HG02870 (cell line): ENCODE results near the gene EWSR1.
"Not testable (repeated sequence)": the region's sequence is repeated elsewhere in the genome, so short reads cannot be mapped to it uniquely, and the experiment has no call there.

Experiments
- ATAC-seq: cut with Tn5 transposase; IDR thresholded peaks from one replicate; pipeline ENCODE4 v1.9.1; 2021; ENCODE audit warnings: mild to moderate bottlenecking, moderate library complexity; ENCODE audit not compliant: unreplicated experiment

Gene EWSR1

DNA sequence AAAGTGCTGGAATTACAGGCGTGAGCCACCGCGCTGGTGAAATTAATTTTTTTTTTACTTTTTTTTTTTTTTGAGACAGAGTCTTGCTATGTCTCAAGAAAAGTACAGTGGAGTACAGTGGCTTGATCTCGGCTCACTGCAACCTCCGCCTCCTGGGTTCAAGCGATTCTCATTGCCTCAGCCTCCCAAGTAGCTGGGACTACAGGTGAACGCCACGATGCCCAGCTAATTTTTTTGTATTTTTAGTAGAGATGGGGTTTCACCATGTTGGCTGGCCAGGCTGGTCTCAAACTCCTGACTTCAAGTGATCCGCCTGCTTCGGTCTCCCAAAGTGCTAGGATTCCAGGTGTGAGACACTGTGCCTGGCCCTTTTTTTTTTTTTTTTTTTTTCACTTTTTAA, 20.2 kb upstream of the EWSR1 start:
- ATAC-seq = not testable (repeated sequence)

GRCh38 chr22:29251265-29251664, 16.8 kb upstream of the EWSR1 start:
- no peak for ATAC-seq

DNA sequence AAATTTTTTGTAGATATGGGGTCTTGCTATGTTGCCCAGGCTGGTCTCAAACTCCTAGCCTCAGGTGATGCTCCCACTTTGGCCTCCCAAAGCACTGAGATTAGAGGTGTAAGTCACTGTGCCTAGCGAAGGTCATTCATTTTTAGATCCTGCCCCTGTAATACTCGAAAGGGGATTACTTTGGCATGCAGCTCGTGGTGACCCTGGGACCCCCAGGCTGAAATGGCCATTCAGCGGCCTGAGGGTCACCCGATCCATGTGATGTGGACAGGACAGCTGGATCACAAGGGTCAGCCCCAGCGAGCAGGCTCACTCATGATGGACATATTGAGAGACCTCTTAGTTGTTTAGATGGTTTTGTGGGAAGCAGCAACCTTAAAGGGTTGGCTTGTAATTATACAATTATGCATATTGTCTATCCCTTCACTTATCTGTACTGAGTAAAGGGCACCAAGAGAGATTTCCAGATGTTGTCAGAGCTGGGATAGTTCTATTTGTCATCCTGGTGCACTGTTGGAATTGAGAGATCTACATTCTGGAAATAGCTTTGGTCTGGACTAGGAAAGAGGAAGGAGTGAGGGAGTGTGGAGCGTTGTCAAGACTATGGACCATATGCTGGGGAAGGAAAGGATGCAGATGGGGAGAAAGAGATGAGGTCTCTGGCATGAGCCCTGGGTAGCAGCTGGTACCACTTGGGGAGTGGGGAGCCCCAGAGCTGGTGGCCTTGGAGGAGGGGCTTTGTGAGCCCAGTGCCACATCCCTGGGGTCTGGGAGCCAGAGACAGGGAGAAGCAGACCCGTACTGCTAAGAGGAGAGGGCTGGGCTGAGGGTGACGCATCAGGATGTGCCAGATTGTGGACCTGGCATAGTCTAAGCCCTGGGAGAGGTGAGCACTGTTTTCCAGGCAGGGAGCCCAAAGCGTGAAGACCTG, 15.8 kb upstream of the EWSR1 start:
- no peak for ATAC-seq

DNA sequence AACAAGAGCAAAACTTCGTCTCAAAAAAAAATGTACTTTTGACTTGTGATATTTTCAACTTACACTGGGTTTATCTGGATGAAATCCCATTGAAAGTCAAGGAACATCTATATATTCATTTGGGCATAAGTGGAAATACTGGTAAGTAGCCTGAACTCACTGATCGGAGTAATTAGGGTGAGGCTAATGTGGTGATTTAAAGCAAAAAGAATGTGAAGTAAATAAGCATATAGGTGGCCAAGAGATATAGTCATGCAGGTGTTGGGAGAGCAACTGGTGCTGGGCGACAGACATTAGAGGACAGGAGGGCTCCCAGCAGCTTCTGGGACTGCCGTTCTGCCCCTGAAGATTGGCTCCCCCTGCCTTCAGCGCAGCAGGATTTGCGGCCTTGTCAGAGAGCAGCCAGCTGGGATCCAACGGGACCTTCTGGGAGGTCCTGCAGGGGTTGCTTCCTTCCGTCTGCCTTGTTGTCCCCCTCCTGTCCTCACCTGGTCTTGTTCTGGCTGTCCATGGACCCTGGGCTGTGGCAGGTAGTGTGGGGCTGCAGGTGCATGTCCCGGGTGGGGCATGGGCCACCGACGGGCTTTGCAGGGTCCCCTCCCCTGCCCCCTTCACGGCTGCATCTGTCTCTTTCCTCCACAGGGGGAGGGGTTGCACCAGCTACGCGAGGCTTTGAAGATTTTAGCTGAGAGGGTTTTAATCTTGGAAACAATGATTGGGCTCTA, 14.3 kb upstream of the EWSR1 start:
- no peak for ATAC-seq

DNA sequence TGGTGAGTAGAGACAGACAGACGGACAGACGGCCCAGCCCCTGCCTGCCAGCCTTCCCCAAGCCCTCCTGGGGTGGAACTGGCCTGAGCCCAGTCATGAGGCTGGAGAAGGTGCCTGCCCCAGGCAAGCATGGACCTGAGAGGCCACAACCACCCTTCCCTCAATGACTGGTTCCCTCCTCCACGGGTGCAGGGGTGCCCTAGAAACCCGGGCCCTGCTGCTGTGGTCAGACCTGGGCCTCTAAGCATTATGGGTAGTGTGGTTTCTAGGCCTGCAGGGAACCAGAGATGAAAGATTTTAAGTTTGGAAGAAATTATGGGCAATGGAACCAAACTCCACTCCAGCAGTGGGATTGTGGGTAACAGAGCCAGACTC, 13.8 kb upstream of the EWSR1 start:
- ATAC-seq = no peak

GRCh38 chr22:29255064-29255621, 12.9 kb upstream of the EWSR1 start:
- ATAC-seq = no peak

DNA sequence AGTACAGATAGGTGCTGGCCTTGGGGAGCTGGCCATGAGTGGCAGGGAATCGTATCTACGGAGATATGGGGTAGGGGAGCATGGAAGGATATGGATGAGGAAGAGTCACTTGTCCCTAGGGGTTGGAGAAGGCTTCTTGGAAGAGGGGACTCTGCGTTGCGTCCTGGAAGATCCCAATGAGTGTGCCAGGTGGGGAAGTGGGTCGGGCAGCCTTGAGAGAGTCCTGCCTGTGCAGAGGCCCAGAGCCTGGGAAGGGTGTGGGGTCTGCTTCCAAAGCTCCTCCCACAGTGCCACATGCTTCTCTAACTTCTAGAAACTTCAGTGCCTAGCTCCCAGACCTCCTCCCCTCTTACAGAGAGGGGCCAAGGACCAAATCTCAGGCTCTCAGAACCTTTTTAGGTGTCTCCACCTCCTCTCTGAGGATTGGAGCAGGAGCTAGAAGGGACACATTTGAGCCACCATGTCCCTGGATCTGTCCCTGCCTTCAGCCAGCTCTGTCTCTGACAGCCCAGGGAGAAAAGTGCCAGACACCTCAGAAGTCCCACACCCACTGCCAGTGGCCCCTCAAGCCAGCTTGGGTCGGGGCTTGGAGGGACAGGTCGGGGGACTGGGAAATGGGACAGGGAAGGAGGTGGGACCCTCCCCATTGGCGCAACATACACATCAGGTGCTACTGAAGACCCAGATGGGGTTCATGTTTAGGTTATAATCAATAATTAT, 11.3 kb upstream of the EWSR1 start:
- no peak for ATAC-seq

GRCh38 chr22:29257751-29258181, 10.3 kb upstream of the EWSR1 start:
- no peak for ATAC-seq

- no peak for ATAC-seq
These were observed 9.4 kb upstream of the EWSR1 start for GRCh38 chr22:29258407-29259252.

GRCh38 chr22:29259253-29259899, 8.7 kb upstream of the EWSR1 start:
- no peak for ATAC-seq

- ATAC-seq = no peak
These were observed 8.0 kb upstream of the EWSR1 start for GRCh38 chr22:29260031-29260560.

DNA sequence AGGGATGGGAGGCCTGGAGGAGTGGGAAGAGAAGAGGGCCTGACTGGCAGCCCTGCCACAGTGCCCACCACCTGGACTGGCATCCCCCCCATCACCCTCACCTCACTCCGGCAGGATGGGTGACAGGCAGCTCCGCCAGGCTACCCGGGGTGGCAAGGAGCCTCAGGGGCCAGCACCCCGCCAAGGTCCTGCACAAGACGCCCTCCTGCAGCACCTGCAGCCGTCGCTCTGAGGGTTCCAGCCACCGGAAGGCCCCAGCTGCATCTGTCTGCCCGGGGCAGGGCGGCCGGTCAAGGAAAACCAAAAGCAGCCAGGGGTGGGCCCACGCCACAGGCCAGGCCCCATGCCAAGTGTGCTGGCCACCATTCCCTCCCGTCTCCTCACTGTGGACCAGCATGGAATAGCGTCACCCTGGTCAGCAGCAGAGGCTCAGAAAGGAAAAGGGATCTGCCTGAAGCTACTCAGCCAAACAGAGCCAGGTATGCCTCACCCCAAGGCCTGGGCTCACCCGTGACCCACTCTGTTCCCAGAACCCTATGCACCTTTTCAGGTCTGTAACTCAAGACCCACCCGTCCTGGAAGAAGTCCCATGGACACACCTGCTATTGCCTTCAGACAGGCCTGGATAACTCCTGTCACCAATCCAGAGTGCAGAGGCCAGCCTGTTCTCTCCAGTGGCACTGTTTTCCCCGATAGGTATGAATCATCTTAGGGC, 7.3 kb upstream of the EWSR1 start:
- no peak for ATAC-seq

GRCh38 chr22:29263791-29264276, 4.2 kb upstream of the EWSR1 start:
- ATAC-seq = no peak

GRCh38 chr22:29265305-29265704, 2.8 kb upstream of the EWSR1 start:
- ATAC-seq = no peak

DNA sequence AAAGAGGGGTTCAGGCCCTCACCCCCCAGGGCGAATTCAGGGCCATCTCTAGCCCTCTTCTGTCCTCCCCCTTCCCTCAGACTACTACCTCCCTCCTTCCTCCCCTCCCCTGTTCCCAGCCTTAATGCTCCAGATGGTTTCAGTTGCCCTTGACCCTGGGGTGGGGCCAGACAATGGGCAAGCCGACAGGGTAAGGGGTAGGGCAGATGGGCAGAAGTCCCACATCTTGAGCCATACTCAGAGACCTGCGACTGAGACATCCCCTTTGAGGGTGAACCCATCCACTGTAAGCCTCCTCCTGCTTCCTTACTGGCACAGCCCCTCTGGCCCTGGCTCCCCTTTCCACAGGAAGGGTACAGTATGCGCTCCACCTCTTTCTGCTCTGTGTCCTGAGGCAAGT, 2.1 kb upstream of the EWSR1 start:
- no peak for ATAC-seq

- no peak for ATAC-seq
These were observed 1.3 kb upstream of the EWSR1 start for GRCh38 chr22:29266564-29267461.

DNA sequence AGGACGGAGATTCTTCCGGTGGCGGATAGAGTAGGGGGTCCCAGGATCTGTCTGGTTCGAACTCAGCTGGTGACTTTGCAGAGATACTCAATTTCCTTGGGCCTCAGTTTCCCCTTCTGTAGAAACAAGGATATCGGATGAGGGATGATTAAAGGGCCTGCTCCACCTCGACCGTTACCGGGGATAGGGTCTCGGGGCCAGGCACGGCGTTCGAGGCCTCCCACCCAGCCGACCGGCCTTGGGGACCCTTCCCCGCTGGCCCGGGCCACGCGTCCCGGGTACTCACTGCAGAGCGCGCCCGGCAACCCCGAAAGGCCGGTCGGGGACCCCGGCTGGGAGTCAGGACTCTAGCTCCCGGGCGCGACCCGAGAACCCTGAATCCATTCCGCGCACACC, 608 bp upstream of the EWSR1 start:
- no peak for ATAC-seq
